ENCODE measurements around the gene NUP62CL. TPM values are rescaled to one million over a fixed set of nuclear protein-coding genes. Genes with fewer than 3 reads are reported as not detected.

Gene NUP62CL
- not detected in 3 replicates for total RNA-seq
- long read RNA-seq: 0 reads

GRCh38 chrX:107205770-107206696 is at the start of gene NUP62CL, which contains the start of gene DNAAF6:
Gene NUP62CL (minus strand): TSS chrX:107206433. CDS start chrX:107175146, 31,287 bp downstream.
Gene DNAAF6 (plus strand): TSS chrX:107206611. CDS start chrX:107212876, 6,265 bp downstream.
- Mint-ChIP-seq H3K36me3 (ENCODE audit: low read depth) (no peaks in the 10 kb centered on the region), H3K27ac (ENCODE audit: unreplicated experiment) (no peak within 1 kb of the TSS), H3K4me3 (ENCODE audit: unreplicated experiment) (peak within 1 kb of the TSS; percentile 61)

DNA sequence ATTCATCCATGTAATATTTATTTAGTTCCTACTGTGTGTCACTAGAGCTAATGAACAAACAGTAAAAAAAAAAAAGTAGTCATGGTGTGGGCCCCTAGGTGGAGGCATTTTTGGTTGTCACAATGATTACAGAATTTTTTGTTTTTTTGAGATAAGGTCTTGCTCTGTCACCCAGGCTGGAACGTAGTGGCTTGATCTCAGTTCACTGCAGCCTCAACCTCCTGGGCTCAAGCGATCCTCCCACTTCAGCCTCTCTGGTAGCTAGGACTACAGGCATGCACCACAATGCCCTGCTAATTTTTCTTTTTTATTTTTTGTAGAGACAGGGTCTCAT is 22.2 kb upstream of the NUP62CL start:
- Mint-ChIP-seq H3K4me3 (ENCODE audit: unreplicated experiment) (no peak overlapping the region), H3K27ac (ENCODE audit: unreplicated experiment) (no peak overlapping the region), H3K4me1 (ENCODE audit: low read depth) (no peaks in the 10 kb centered on the region), H3K9me3 (ENCODE audit: low read depth) (peaks cover 3% of the 10 kb centered on the region), H3K36me3 (ENCODE audit: low read depth) (peaks cover 1% of the 10 kb centered on the region), H3K27me3 (ENCODE audit: low read depth) (no peaks in the 10 kb centered on the region)
- TF ChIP-seq CTCF (IDR thresholded peaks at IDR 0.05): no peak
- DNase-seq (ENCODE audit: low spot score): no peak

More at GRCh38 chrX:107205770-107206696, at the start of gene NUP62CL, which contains the start of gene DNAAF6:
- H3K27me3 Mint-ChIP-seq (ENCODE audit: low read depth): peaks cover 7% of the 10 kb centered on the region
- H3K9me3 Mint-ChIP-seq (ENCODE audit: low read depth): peaks cover 5% of the 10 kb centered on the region
- no peak for DNase-seq (ENCODE audit: low spot score)
- peaks cover 10% of the 10 kb centered on the region for H3K4me1 Mint-ChIP-seq (ENCODE audit: low read depth)
- no peak for TF ChIP-seq CTCF (IDR thresholded peaks at IDR 0.05)

- Mint-ChIP-seq H3K27me3 (ENCODE audit: low read depth) (no peaks in the 10 kb centered on the region), H3K4me1 (ENCODE audit: low read depth) (no peaks in the 10 kb centered on the region), H3K36me3 (ENCODE audit: low read depth) (peaks cover 1% of the 10 kb centered on the region), H3K4me3 (ENCODE audit: unreplicated experiment) (no peak overlapping the region), H3K9me3 (ENCODE audit: low read depth) (peaks cover 3% of the 10 kb centered on the region), H3K27ac (ENCODE audit: unreplicated experiment) (no peak overlapping the region)
- no peak for DNase-seq (ENCODE audit: low spot score)
- no peak for TF ChIP-seq CTCF (IDR thresholded peaks at IDR 0.05)
Observed at GRCh38 chrX:107227780-107228485, 21.7 kb upstream of the NUP62CL start.

DNA sequence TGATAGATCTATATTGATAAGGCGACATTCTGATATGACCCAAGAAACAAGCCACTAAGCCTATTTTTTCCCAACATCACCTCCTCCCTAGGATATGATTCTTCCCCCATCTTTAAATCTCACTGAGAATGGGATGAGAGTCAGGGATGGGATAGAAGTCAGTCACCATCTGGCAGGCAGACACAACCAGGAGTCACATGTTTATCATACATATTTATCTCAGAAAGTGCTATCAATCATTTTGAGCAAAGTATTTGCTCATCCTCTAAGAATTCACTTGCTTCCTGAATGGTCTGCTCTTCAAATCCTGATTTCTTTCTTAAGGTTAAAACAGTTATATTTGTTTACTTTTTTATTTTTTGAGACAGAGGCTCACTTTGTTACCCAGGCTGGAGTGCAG is 20.5 kb upstream of the NUP62CL start:
- Mint-ChIP-seq H3K27ac (ENCODE audit: unreplicated experiment) (no peak overlapping the region), H3K27me3 (ENCODE audit: low read depth) (no peaks in the 10 kb centered on the region), H3K4me3 (ENCODE audit: unreplicated experiment) (no peak overlapping the region), H3K4me1 (ENCODE audit: low read depth) (no peaks in the 10 kb centered on the region), H3K36me3 (ENCODE audit: low read depth) (peaks cover 1% of the 10 kb centered on the region), H3K9me3 (ENCODE audit: low read depth) (peaks cover 3% of the 10 kb centered on the region)
- DNase-seq (ENCODE audit: low spot score): no peak
- TF ChIP-seq CTCF (IDR thresholded peaks at IDR 0.05): no peak

DNA sequence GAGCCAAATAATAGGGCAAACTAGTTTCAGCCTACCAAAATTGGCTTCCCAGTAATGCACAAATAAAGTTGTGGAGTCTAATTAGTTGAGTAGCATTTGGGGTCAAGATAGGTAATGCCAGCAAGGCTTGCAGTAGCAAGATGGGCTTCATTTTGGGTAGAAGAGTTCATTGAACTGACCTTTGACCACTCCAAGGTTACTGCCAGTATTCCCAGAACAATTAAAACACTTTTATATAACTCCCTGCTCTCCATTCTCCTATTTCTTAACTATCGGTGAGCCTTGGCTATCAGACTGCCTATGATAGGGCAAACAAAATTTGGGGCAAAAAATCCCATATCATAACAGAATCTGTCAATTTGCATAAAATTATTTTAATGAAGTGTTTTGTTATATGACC is 7.2 kb upstream of the NUP62CL start:
- DNase-seq (ENCODE audit: low spot score): no peak
- Mint-ChIP-seq H3K27ac (ENCODE audit: unreplicated experiment) (no peak overlapping the region), H3K36me3 (ENCODE audit: low read depth) (no peaks in the 10 kb centered on the region), H3K4me3 (ENCODE audit: unreplicated experiment) (no peak overlapping the region), H3K4me1 (ENCODE audit: low read depth) (no peaks in the 10 kb centered on the region), H3K27me3 (ENCODE audit: low read depth) (peaks cover 6% of the 10 kb centered on the region), H3K9me3 (ENCODE audit: low read depth) (no peaks in the 10 kb centered on the region)
- TF ChIP-seq CTCF (IDR thresholded peaks at IDR 0.05): no peak

Data from chondrocyte (in vitro differentiated cells).